ENCODE results near the gene ZNF23.
"Not testable (repeated sequence)": the region's sequence is repeated elsewhere in the genome, so short reads cannot be mapped to it uniquely, and the experiment has no call there.

Gene ZNF23

DNA sequence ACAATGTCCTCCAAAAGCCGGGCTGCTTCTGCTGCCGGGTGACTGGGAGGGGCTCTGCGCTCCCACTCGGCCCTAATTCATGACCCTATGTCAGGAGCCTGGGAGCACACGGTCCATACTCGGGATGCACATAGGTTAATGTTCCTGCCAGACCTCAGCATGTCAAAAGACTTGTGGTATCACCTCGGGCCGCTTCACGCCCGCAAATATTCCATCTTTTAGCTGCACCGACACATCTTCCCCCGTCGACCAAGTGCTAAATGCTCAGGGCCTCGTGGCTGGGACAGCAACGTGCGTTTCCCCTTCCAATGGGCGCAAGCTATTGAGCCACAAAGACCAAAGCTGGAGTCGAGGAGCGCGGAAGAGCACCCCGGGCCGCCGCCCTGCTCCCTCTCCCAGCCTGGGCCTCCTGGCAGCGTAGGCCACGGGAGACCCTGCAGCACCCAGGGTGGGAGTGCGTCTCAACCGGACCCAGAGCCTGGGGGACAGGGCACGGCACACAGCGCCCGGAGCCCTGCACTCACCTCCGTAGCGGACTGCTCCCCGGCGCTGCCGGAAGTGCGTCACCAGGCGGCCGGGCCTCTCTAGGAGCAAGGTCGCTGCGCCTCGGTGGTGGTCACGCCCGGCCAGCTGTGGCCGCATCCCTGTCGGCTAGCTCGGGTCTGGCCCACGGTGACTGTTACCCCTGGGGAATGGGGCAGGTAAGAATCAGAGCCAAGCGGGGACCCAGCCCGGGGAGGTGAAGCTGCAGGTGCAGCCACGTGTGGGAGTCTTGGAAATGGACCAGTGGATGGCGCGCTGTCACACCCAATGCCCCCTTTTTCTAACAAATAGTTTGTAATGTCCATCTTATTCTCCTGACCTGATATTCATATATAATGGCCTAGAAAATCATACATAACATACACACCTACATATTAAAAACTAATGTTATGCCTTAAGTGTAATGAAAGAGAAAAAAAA is at the start of gene ZNF23:
TSS of gene ZNF23 (minus strand) at position 562 of the 963 bp plus-strand sequence. CDS start 5,451 bp downstream, outside the sequence.
- peak; percentile 96 for DNase-seq (ENCODE audit: low spot score)

DNA sequence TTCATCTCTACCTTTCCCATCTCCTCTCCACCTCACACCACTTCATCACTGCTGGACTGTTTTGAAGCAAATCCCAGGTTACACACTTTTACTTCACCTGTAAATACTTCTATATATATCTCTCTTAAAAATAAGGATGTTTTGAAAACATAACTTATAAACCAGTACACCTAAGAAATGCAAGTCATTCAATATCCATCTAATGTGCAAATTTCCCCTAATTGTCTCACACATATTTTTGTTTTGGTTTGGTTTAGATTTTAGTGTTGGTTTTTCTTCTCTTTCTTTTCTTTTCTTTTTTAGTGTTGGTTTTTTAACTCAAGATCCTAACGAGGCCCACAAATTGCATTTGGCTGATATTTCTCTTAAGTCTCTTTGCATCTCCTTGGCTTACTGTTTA is 45.0 kb upstream of the ZNF23 start:
- no peak for DNase-seq (ENCODE audit: low spot score)

- DNase-seq (ENCODE audit: low spot score), result no peak
These were observed 42.9 kb upstream of the ZNF23 start for GRCh38 chr16:71504901-71505300.

DNA sequence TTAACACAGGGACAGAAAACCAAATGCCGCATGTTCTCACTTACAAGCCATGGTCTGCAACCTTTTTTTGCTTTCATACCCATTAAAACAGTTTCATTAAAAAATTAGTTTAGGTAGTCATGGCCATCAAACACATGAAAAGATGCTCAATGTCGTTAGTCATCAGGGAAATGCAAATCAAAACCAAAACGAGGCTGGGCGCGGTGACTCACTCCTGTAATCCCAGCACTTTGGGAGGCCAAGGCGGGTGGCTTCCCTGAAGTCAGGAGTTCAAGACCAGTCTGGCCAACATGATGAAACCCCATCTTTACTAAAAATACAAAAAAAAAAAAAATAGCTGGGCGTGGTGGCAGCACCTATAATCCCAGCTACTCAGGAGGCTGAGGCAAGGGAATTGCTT is 42.0 kb upstream of the ZNF23 start:
- not testable (repeated sequence) for DNase-seq (ENCODE audit: low spot score)

DNA sequence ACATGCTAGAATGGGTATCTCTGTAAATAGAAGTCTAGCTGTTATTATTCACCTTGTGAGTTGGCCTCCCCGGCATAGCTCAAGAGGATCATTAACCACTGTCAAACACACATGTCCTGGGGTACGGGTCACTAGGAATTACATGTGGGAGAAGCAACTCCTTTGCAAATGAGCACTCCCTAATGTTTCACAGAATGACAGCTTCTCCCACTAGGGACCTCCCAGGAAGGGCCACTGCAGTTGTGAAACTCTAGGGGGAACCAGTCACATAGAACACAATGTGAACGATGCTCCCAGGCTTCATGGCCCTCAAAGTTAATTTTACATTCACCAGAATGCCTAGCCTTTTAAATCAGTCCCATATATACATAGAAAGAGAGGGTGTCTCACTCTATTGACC is 39.5 kb upstream of the ZNF23 start:
- no peak for DNase-seq (ENCODE audit: low spot score)

DNA sequence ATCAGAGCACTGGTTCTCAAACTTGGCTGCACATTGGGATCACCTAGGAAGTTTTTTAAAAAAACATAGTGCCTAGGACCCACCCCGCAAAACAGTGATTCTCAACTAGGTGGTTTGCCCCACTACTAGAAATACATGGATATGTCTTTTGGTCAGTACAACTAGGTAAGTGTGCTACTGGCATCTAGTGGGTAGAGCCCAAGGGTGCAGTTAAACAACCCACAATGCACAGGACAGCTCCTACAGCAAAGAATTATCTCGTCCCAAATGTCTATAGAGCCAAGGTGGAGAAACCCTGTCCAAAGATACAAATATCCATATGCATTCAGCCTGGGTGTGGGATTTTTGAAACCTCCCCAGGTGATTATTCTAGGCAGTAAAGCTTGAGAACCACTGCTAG is 38.9 kb upstream of the ZNF23 start:
- no peak for DNase-seq (ENCODE audit: low spot score)

DNA sequence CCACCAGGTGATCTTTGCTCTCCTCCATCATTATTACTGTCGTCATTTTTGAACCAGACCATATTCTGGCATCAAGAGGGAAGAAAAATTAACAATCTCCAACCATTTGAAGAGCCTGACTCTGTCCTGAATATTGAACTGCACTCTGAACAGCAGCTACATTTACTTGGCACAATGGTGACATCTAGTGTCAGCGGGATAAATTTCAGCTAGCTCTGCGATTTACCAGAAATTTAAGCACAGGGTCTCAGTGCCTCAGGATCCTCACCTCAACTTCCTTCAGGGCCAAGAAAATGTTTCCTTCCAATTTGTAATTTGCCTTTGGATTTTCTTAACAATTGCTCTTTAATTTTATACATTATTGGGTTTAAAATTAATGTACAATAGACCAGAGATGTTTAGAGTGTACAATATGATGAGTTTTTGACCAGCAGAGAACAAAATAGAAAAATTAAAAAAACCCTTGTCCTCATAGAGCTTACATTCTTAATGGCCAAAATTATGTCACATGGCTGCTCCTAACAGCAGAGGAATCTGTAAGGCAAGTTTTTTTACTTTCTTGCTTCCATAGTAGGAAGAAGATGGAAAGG is 37.8 kb upstream of the ZNF23 start:
- DNase-seq (ENCODE audit: low spot score), result peak; percentile 77

DNA sequence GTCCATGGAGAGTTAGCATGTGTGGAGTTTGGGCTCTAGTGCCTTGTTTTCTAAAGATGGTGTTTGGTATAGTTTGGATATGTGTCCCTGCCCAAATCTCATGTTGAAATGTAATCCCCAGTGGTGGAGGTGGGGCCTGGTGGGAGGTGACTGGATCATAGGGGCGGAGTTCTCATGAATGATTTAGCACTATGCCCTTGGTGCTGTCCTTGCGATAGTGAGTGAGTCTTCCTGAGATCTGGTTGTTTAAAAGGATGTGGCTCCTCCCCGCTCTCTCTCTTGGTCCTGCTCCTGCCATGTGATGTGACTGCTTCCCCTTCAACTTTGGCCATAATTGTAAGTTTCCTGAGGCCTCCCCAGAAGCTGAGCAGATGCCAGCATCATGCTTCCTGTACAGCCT is 36.0 kb upstream of the ZNF23 start:
- no peak for DNase-seq (ENCODE audit: low spot score)

- DNase-seq (ENCODE audit: low spot score), result no peak
These were observed 31.2 kb upstream of the ZNF23 start for GRCh38 chr16:71493213-71493612.

DNA sequence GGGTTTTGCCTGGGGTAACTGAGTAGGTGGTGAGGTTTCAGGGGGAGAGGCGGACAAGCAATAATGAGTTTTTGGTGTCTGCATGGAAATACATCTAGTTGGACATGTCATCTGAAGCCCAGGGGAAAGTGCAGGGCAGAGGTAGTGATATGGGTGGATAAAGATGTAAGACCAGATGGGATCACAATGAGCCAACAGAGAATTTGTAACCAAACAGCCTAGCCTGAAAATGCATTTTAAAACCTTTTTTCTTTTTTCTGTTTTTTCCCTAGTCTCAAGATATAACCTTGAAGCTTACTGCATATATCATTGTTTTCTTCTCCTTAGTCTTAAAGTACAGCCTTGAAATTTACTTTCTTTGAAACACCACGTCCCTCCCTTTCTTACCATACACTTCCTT is 30.7 kb upstream of the ZNF23 start:
- no peak for DNase-seq (ENCODE audit: low spot score)

GRCh38 chr16:71491054-71491453 is 29.0 kb upstream of the ZNF23 start:
- DNase-seq (ENCODE audit: low spot score), result no peak

GRCh38 chr16:71490361-71490760 is 28.3 kb upstream of the ZNF23 start:
- DNase-seq (ENCODE audit: low spot score), result no peak

GRCh38 chr16:71489122-71489521 is 27.1 kb upstream of the ZNF23 start, which contains the start of gene ZNF19:
TSS of gene ZNF19 (minus strand) at chr16:71489324. CDS start at chr16:71482114, 7,210 bp downstream.
- DNase-seq (ENCODE audit: low spot score), result no peak

DNA sequence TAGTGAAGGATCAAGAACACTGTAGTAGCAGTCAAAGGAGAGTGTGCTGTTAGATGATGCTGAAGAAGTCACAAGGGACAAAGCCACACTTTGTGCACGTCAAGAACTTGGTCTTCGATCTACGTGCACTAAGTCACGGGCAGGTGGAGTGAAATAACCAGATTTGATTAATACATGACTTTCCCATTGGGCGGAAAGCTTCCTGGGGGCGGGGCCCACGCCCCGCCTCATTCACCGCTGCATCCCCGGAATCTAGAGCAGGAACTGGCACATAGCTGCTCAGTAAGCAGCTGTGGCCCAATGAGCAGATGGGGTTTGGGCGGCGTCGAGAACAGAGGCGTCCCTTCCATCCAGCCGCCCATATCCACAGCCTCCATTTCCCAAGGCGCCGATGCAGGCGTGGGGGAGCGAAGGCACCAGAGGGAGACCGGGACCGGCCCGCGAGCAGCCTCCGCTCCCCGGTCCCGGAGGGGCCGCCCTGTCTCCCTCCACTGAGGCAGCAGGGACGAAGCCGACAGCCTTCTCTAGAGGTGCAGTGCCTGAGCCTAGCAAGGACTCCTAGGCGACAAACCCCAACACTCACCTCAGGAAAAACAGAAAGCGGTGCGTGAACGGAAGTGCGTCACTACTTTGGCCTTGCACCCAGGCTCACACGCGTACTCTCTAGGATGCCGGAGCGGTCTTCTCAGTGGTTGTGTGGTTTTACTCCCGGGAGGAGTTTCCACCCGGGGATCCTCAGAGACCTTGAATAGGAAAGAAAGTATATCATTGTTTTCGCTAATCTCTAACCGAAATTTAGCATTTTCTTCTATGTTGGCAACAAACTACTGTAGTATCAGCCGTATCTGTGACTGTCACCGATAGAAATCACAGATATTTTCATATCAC is 22.2 kb upstream of the ZNF23 start:
- DNase-seq (ENCODE audit: low spot score), result peak; percentile 91

GRCh38 chr16:71482569-71482968 is 20.5 kb upstream of the ZNF23 start:
- no peak for DNase-seq (ENCODE audit: low spot score)

DNA sequence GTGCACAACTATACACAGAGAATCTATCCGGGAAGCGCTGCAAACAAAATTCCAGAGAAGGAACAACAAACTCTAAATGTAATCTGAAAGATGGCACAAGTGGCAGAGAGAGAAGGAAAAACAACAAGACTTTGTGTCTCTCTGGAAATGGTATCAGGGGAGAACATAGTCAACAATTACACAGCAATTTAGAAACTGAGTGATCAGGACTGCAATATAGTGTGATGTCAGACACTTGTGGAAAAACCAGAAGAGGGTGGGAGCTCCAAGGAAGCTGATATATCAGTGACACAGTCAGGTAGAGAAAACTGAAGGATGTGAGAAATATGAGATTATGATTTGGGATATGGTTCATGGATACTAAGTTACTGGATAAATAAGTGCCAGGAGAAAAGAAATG is 18.9 kb upstream of the ZNF23 start:
- DNase-seq (ENCODE audit: low spot score), result no peak

DNA sequence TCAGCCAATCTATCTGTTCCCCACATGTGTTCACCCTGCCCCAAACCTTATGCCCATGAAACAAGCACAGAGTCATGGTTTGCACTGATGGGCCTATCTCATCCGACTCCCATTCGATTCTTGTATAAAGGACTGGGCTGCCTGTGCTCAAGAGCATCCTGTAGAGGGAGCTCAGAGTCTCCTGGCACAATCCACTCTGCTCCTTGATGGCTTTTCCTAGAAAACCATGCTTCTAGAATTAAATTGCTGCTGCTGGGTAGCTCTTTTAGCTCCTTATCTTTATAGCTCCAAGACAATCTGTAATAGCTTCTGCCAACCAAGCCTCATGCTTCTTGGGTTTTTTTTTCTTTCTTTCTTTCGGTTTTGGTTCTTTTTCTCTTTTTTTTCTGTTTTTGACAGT is 17.4 kb upstream of the ZNF23 start:
- DNase-seq (ENCODE audit: low spot score), result peak; percentile 32

DNA sequence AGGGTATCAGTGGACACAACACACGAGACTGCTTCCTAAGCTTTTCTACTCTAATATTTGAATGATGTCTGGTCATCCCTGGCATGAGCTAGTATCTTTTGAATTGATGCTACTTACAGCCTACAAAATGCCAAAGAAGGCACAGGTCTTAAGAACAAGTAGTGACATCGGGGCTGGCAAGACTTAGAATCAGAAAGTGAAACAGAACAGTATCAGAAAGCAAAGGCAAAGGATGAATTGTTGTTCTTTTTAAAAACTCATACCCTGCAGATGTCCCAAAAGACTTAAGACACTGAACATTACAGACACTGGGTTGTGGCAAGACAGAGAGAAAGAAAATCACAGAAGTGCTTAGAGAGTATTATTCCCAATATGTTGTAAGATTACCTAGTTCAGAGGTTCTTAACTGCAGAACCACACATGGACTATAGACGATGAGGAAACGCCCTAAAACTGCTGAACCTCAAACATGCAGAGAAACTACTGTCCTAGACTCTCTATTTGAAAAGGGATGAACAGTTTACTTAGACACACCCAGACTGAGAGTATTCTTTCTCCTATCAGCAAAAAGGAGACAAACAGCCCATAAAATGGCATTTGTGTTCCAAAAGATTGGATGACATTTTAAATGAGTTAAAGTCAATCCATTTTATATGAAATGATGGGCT is 14.5 kb upstream of the ZNF23 start:
- DNase-seq (ENCODE audit: low spot score), result no peak

GRCh38 chr16:71474864-71475263 is 12.8 kb upstream of the ZNF23 start:
- DNase-seq (ENCODE audit: low spot score), result peak; percentile 87

- no peak for DNase-seq (ENCODE audit: low spot score)
These were observed 11.8 kb upstream of the ZNF23 start for GRCh38 chr16:71473891-71474290.

DNA sequence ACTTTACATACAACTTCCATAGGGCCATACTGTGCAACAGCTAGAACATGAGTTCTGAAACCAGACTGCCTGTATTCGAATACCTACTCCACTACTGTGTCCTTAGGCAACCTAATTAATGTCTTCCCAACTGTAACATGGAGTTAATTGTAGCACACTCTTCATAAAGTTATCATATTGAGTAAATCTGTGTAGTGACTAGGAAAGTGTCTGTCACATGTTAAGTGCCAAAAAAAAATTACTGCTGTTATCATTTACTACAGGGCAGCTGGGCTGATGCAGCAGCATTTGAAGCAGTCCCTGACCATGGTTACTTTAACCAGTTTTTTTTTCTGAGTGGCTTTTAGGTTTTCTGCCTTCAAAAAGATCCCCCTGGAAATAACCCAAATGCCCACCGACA is 10.9 kb upstream of the ZNF23 start:
- DNase-seq (ENCODE audit: low spot score), result no peak

GRCh38 chr16:71472051-71472450 is 10.0 kb upstream of the ZNF23 start:
- no peak for DNase-seq (ENCODE audit: low spot score)

Data from AG20443 (cell line).